ENCODE results near the gene NADK2. TPM values are rescaled to one million over a fixed set of nuclear protein-coding genes. Genes with fewer than 3 reads are reported as not detected.
"Not testable (repeated sequence)": the region's sequence is repeated elsewhere in the genome, so short reads cannot be mapped to it uniquely, and the experiment has no call there.

Gene NADK2, protein sequence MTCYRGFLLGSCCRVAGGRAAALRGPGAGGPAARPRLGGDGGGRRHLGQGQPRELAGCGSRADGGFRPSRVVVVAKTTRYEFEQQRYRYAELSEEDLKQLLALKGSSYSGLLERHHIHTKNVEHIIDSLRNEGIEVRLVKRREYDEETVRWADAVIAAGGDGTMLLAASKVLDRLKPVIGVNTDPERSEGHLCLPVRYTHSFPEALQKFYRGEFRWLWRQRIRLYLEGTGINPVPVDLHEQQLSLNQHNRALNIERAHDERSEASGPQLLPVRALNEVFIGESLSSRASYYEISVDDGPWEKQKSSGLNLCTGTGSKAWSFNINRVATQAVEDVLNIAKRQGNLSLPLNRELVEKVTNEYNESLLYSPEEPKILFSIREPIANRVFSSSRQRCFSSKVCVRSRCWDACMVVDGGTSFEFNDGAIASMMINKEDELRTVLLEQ
- total RNA-seq (10 to 100 TPM; 22.7 to 24.3 TPM), polyA plus RNA-seq (7.9 TPM)

DNA sequence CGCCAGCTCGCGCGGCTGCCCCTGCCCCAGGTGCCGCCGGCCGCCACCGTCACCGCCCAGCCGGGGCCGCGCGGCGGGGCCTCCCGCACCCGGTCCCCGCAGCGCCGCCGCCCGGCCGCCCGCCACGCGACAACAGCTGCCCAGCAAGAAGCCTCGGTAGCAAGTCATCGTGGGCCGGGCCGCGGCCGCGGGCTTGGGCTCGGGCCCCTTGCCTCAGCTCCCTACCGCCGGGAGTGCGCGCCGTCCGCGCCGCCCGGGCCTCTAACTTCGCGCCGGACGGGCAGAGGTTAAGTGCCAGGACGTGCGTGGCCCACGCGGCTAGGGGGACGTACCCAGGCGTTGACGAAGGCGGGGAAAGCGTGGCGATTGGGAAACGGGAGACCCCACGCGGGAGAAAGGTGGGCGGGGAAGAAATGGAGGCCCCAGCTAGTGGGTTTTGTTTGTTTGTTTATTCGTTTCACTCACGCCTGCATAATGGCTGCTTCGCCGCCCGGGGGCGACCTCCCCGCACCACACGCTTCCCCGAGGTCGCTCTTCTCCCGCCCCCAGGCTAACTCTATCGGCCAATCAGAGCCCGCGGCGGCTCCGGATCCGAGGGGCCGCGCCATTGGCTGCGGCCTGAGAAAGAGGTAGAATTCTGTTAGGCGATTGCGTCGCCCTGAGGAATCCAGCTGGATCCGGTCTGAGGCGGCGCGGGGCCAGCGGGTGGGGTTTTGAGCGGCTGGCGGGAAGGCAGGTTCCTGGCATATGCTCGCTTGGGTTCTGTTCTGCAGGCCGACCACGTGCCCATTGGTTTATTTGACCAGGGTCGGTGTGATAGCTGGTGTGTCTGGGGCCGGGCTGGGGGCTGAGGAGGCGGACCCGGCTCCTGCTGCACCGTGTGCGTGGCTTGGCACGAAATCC, at the start of gene NADK2:
TSS of gene NADK2 (minus strand) at position 295 of the 903 bp plus-strand sequence. CDS start at position 168, 127 bp downstream.
- Histone ChIP-seq H3K4me1 (ENCODE audit: insufficient read depth, low read length) (peaks cover 27% of the 10 kb centered on the region), H3K27me3 (ENCODE audit: insufficient read depth, low read length, poor library complexity, severe bottlenecking) (no peaks in the 10 kb centered on the region), H3K36me3 (ENCODE audit: insufficient read depth, low read length) (no peaks in the 10 kb centered on the region), H3K9me3 (ENCODE audit: low read length) (no peaks in the 10 kb centered on the region), H3K4me3 (ENCODE audit: low read length) (peak within 1 kb of the TSS; percentile 61), H3K27ac (ENCODE audit: low read depth, low read length) (peak within 1 kb of the TSS; percentile 87)
- Mint-ChIP-seq H3K36me3 (peaks cover 0 to 7% (median 0%) of the 10 kb centered on the region in 3 donors), H3K9me3 (no peaks in the 10 kb centered on the region), H3K4me1 (peaks cover 43 to 60% (median 55%) of the 10 kb centered on the region in 3 donors), H3K27me3 (peaks cover 0 to 1% of the 10 kb centered on the region in 2 donors), H3K27ac (peak within 1 kb of the TSS; percentile 76 to 99 (median 93)), H3K4me3 (peak within 1 kb of the TSS; percentile 88 to 95 (median 91))
- DNase-seq = peak; percentile 89 to 96 (median 96)
- POLR2A ChIA-PET = interaction anchor here (0.7 to 2.2 kb wide), 5 partner anchors 41 to 1313 kb away, joined by 3 to 35 read pairs (median 3); partner anchors contain the start of genes LMBRD2 and SKP2
- CTCF ChIA-PET = interaction anchor here (0.7 to 2.6 kb wide), 25 partner anchors 9 to 1326 kb away, joined by 3 to 17 read pairs (median 5); partner anchors contain the start of genes BRIX1, LMBRD2, NUP155 and RAD1

DNA sequence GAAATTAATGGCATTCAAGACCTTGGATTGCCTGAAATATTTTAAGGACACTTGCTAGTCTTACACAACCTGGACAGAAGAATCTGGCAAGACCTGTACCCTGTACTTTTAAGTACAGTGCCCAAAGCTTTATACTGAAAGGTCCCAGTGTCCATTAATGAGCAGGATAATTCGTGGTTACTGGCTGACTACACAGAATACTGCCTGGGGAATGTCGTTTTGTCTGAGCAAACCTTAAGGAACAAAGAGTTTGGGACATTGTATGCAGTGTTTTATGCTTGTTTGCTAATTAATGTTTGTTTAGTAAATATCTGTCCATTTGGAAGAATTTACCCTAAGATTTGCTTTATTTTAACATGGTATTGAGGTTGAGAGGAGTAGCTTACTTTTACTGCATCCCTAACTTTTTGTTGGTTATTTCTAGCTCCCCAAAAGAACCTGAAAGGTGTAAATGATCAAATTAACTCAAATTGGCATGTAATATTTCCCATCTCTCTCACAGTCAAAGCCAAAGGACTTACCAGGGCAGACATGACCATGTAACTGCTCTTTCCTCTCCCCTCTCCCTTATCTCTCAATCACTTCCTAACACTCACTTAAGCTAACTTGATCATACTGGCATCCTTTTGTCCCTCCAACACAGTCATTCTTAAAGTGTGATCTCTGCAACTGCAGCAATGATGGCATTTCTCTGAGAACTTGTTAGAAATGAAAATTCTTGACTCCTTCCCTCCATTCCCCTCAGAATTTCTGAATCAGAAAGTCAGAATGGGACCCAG, 44.3 kb upstream of the NADK2 start:
- peaks cover 0 to 20% of the 10 kb centered on the region in 2 donors for H3K27me3 Mint-ChIP-seq
- Histone ChIP-seq H3K4me1 (ENCODE audit: insufficient read depth, low read length) (no peaks in the 10 kb centered on the region), H3K27me3 (ENCODE audit: insufficient read depth, low read length, poor library complexity, severe bottlenecking) (no peaks in the 10 kb centered on the region), H3K4me3 (ENCODE audit: low read length) (no peak overlapping the region), H3K9me3 (ENCODE audit: low read length) (no peaks in the 10 kb centered on the region), H3K36me3 (ENCODE audit: insufficient read depth, low read length) (no peaks in the 10 kb centered on the region), H3K27ac (ENCODE audit: low read depth, low read length) (no peak overlapping the region)
- POLR2A ChIA-PET = no interaction called here
- H3K4me1 Mint-ChIP-seq = no peaks in the 10 kb centered on the region
- no peak for DNase-seq
- CTCF ChIA-PET = no interaction called here
- peaks cover 0 to 2% (median 0%) of the 10 kb centered on the region in 5 donors for H3K9me3 Mint-ChIP-seq
- H3K4me3 Mint-ChIP-seq = no peak overlapping the region
- H3K27ac Mint-ChIP-seq = no peak overlapping the region
- H3K36me3 Mint-ChIP-seq = no peaks in the 10 kb centered on the region

- CTCF ChIA-PET; POLR2A ChIA-PET; H3K27me3 ChIP-seq (ENCODE audit: insufficient read depth, low read length, poor library complexity, severe bottlenecking); H3K27ac ChIP-seq (ENCODE audit: low read depth, low read length); H3K4me3 ChIP-seq (ENCODE audit: low read length); DNase-seq; H3K4me1 Mint-ChIP-seq; H3K36me3 Mint-ChIP-seq; H3K4me3 Mint-ChIP-seq; H3K4me1 ChIP-seq (ENCODE audit: insufficient read depth, low read length); H3K27ac Mint-ChIP-seq; H3K36me3 ChIP-seq (ENCODE audit: insufficient read depth, low read length); H3K9me3 ChIP-seq (ENCODE audit: low read length); H3K9me3 Mint-ChIP-seq: not testable (repeated sequence)
- H3K27me3 Mint-ChIP-seq = peaks cover 1 to 20% of the 10 kb centered on the region in 2 donors
Measured at GRCh38 chr5:36283775-36284174, 42.0 kb upstream of the NADK2 start.

- ChIA-PET POLR2A (no interaction called here), CTCF (interaction anchor here (1.2 kb wide), 1 partner anchor 11 kb away, joined by 3 read pairs; no protein-coding TSS in a partner anchor)
- Histone ChIP-seq H3K27me3 (ENCODE audit: insufficient read depth, low read length, poor library complexity, severe bottlenecking) (no peaks in the 10 kb centered on the region), H3K4me3 (ENCODE audit: low read length) (no peak overlapping the region), H3K4me1 (ENCODE audit: insufficient read depth, low read length) (no peaks in the 10 kb centered on the region), H3K27ac (ENCODE audit: low read depth, low read length) (no peak overlapping the region), H3K36me3 (ENCODE audit: insufficient read depth, low read length) (no peaks in the 10 kb centered on the region), H3K9me3 (ENCODE audit: low read length) (no peaks in the 10 kb centered on the region)
- Mint-ChIP-seq H3K9me3 (no peaks in the 10 kb centered on the region), H3K27ac (no peak overlapping the region), H3K4me3 (no peak overlapping the region), H3K27me3 (peaks cover 2 to 14% of the 10 kb centered on the region in 2 donors), H3K36me3 (no peaks in the 10 kb centered on the region), H3K4me1 (no peaks in the 10 kb centered on the region)
- no peak for DNase-seq
Measured at GRCh38 chr5:36281626-36282025, 39.9 kb upstream of the NADK2 start.

GRCh38 chr5:36279054-36279698, 37.5 kb upstream of the NADK2 start:
- POLR2A ChIA-PET = no interaction called here
- Histone ChIP-seq H3K4me1 (ENCODE audit: insufficient read depth, low read length) (no peaks in the 10 kb centered on the region), H3K4me3 (ENCODE audit: low read length) (no peak overlapping the region), H3K27me3 (ENCODE audit: insufficient read depth, low read length, poor library complexity, severe bottlenecking) (no peaks in the 10 kb centered on the region), H3K9me3 (ENCODE audit: low read length) (no peaks in the 10 kb centered on the region), H3K27ac (ENCODE audit: low read depth, low read length) (no peak overlapping the region), H3K36me3 (ENCODE audit: insufficient read depth, low read length) (no peaks in the 10 kb centered on the region)
- no peaks in the 10 kb centered on the region for H3K36me3 Mint-ChIP-seq
- H3K4me1 Mint-ChIP-seq = no peaks in the 10 kb centered on the region
- DNase-seq = no peak
- no peak overlapping the region for H3K4me3 Mint-ChIP-seq
- H3K27ac Mint-ChIP-seq = no peak overlapping the region
- H3K9me3 Mint-ChIP-seq = no peaks in the 10 kb centered on the region
- peaks cover 4 to 26% of the 10 kb centered on the region in 2 donors for H3K27me3 Mint-ChIP-seq
- CTCF ChIA-PET = no interaction called here

- no peaks in the 10 kb centered on the region for H3K27me3 ChIP-seq (ENCODE audit: insufficient read depth, low read length, poor library complexity, severe bottlenecking)
- POLR2A ChIA-PET = interaction anchor here (0.5 kb wide), 1 partner anchor 12 kb away, joined by 12 read pairs; no protein-coding TSS in a partner anchor
- no peak overlapping the region for H3K27ac ChIP-seq (ENCODE audit: low read depth, low read length)
- H3K9me3 ChIP-seq (ENCODE audit: low read length) = no peaks in the 10 kb centered on the region
- no peak for DNase-seq
- H3K4me1 Mint-ChIP-seq = no peaks in the 10 kb centered on the region
- H3K27me3 Mint-ChIP-seq = peaks cover 7 to 26% of the 10 kb centered on the region in 2 donors
- no peaks in the 10 kb centered on the region for H3K4me1 ChIP-seq (ENCODE audit: insufficient read depth, low read length)
- H3K4me3 Mint-ChIP-seq = no peak overlapping the region
- H3K36me3 Mint-ChIP-seq = no peaks in the 10 kb centered on the region
- CTCF ChIA-PET = interaction anchor here (1.8 to 2.1 kb wide), 2 partner anchors 9 to 12 kb away, joined by 5 to 7 read pairs; no protein-coding TSS in a partner anchor
- H3K9me3 Mint-ChIP-seq = no peaks in the 10 kb centered on the region
- no peaks in the 10 kb centered on the region for H3K36me3 ChIP-seq (ENCODE audit: insufficient read depth, low read length)
- H3K4me3 ChIP-seq (ENCODE audit: low read length) = no peak overlapping the region
- H3K27ac Mint-ChIP-seq = no peak overlapping the region
Measured at GRCh38 chr5:36277521-36278176, 35.9 kb upstream of the NADK2 start.

GRCh38 chr5:36276864-36277263, 35.1 kb upstream of the NADK2 start:
- Mint-ChIP-seq H3K4me1 (no peaks in the 10 kb centered on the region), H3K27ac (no peak overlapping the region), H3K36me3 (no peaks in the 10 kb centered on the region), H3K27me3 (peaks cover 7 to 29% of the 10 kb centered on the region in 2 donors), H3K4me3 (no peak overlapping the region), H3K9me3 (no peaks in the 10 kb centered on the region)
- H3K4me1 ChIP-seq (ENCODE audit: insufficient read depth, low read length) = no peaks in the 10 kb centered on the region
- H3K27me3 ChIP-seq (ENCODE audit: insufficient read depth, low read length, poor library complexity, severe bottlenecking) = no peaks in the 10 kb centered on the region
- no peak overlapping the region for H3K27ac ChIP-seq (ENCODE audit: low read depth, low read length)
- H3K36me3 ChIP-seq (ENCODE audit: insufficient read depth, low read length) = no peaks in the 10 kb centered on the region
- H3K9me3 ChIP-seq (ENCODE audit: low read length) = no peaks in the 10 kb centered on the region
- DNase-seq = no peak
- no peak overlapping the region for H3K4me3 ChIP-seq (ENCODE audit: low read length)
- POLR2A ChIA-PET = no interaction called here
- CTCF ChIA-PET = interaction anchor here (1.8 to 2.1 kb wide), 2 partner anchors 8 to 11 kb away, joined by 5 to 7 read pairs; no protein-coding TSS in a partner anchor
